DOHH2 (cell line): ENCODE measurements around the gene CNTN4.

Experiments
- H3F3A ChIP-seq: fragments of 200-600 bp; sonication (generic), shearing (Covaris generic); 2 replicates; pipeline ENCODE4 v1.6.0; 2016; ENCODE audit warnings: antibody characterized with exemption, mild to moderate bottlenecking; ENCODE audit not compliant: control insufficient read depth, insufficient read depth
- H3K27ac ChIP-seq: fragments of 200-600 bp; sonication (generic); 2 replicates; pipeline ENCODE4 v1.5.1; 2014; ENCODE audit warnings: low read depth, mild to moderate bottlenecking, low read length, moderate library complexity
- H3K27me3 ChIP-seq: fragments of 200-600 bp; sonication (generic); 2 replicates; pipeline ENCODE4 v1.6.1; 2014; ENCODE audit warnings: mild to moderate bottlenecking, low read length, mixed read lengths; ENCODE audit not compliant: control insufficient read depth
- H3K36me3 ChIP-seq: fragments of 200-600 bp; sonication (generic); 2 replicates; pipeline ENCODE4 v1.6.1; 2014; ENCODE audit warnings: mild to moderate bottlenecking, low read length, moderate library complexity, mixed read lengths; ENCODE audit not compliant: control insufficient read depth
- H3K4me1 ChIP-seq: fragments of 200-600 bp; sonication (generic); 2 replicates; pipeline ENCODE4 v1.6.1; 2014; ENCODE audit warnings: mild to moderate bottlenecking, low read length, mixed read lengths; ENCODE audit not compliant: control insufficient read depth
- H3K4me2 ChIP-seq: fragments of 200-600 bp; sonication (generic); 2 replicates; pipeline ENCODE4 v1.6.0; 2014; ENCODE audit warnings: mild to moderate bottlenecking, low read length, moderate library complexity
- H3K4me3 ChIP-seq: fragments of 200-600 bp; sonication (generic); 2 replicates; pipeline ENCODE4 v1.5.1; 2014; ENCODE audit warnings: mild to moderate bottlenecking, low read length, mixed read lengths
- H3K79me2 ChIP-seq: fragments of 200-600 bp; sonication (generic); 2 replicates; pipeline ENCODE4 v1.6.1; 2014; ENCODE audit warnings: mild to moderate bottlenecking, low read length, mixed read lengths; ENCODE audit not compliant: control insufficient read depth
- H3K9me2 ChIP-seq: fragments of 200-600 bp; sonication (generic); replicated peaks from 2 replicates; pipeline ENCODE4 v1.6.1; 2014; ENCODE audit warnings: mild to moderate bottlenecking, low read length, mixed read lengths; ENCODE audit not compliant: control insufficient read depth
- H3K9me3 ChIP-seq: fragments of 200-600 bp; sonication (generic); 2 replicates; pipeline ENCODE4 v1.6.1; 2014; ENCODE audit warnings: antibody characterized with exemption, low read length, mixed read lengths; ENCODE audit not compliant: control insufficient read depth, insufficient read depth
- H4K20me1 ChIP-seq: fragments of 200-600 bp; sonication (generic); 2 replicates; pipeline ENCODE4 v1.6.0; 2014; ENCODE audit warnings: low read depth, mild to moderate bottlenecking, antibody characterized with exemption, low read length, moderate library complexity; ENCODE audit not compliant: control insufficient read depth, insufficient read depth
- CTCF ChIP-seq: fragments of 200-600 bp; sonication (generic); IDR thresholded peaks from one replicate; pipeline ENCODE4 v1.5.1; 2014; ENCODE audit warnings: antibody characterized with exemption, mild to moderate bottlenecking, low read depth, low read length; ENCODE audit not compliant: poor library complexity, severe bottlenecking
- EZH2phosphoT487 ChIP-seq: fragments of 200-600 bp; sonication (generic); IDR thresholded peaks from 2 replicates; pipeline ENCODE4 v1.6.1; 2017; ENCODE audit warnings: borderline replicate concordance, mild to moderate bottlenecking, antibody characterized with exemption, low read length, moderate library complexity, mixed read lengths

Gene CNTN4

GRCh38 chr3:3038201-3038991 lies 939.7 kb downstream of the CNTN4 start:
- Histone ChIP-seq H3K9me3 (no peaks in the 10 kb centered on the region), H3K4me3 (no peak overlapping the region), H4K20me1 (no peaks in the 10 kb centered on the region), H3K36me3 (no peaks in the 10 kb centered on the region), H3K27ac (no peak overlapping the region), H3F3A (no peaks in the 10 kb centered on the region), H3K4me1 (no peaks in the 10 kb centered on the region), H3K4me2 (no peak overlapping the region), H3K9me2 (no peaks in the 10 kb centered on the region), H3K27me3 (no peaks in the 10 kb centered on the region), H3K79me2 (no peaks in the 10 kb centered on the region)
- no peak for TF ChIP-seq EZH2phosphoT487
- TF ChIP-seq CTCF = no peak

DNA sequence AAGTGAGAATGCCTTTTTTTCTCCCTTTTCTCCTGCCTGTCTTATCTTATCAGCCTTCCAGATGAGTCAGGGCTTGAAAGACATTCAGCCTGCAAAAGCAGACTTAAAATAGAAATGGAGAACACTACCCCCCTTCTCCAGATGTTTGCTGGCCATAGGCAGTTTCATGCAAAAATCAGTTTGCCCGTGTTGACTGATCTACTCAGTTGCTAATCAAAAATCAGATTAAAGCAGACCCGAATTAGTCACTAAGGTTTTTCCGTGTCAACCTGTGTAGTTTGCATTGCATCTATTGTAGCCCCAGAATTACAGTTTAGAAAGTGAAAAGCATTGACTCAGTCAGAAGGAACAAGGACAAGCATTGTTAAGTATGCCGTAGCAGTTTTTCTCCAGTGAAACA lies 955.3 kb downstream of the CNTN4 start:
- Histone ChIP-seq H3K4me1 (no peaks in the 10 kb centered on the region), H3K4me2 (no peak overlapping the region), H4K20me1 (no peaks in the 10 kb centered on the region), H3K36me3 (no peaks in the 10 kb centered on the region), H3K27me3 (no peaks in the 10 kb centered on the region), H3F3A (no peaks in the 10 kb centered on the region), H3K9me2 (no peaks in the 10 kb centered on the region; the same call in 1 of the 2 replicates), H3K4me3 (no peak overlapping the region), H3K27ac (no peak overlapping the region), H3K79me2 (no peaks in the 10 kb centered on the region), H3K9me3 (0 out of 2 replicates have a peak, but pooled peaks cover 2% of the 10 kb centered on the region)
- no peak for TF ChIP-seq CTCF
- no peak for TF ChIP-seq EZH2phosphoT487

GRCh38 chr3:3059645-3060044 lies 961.0 kb downstream of the CNTN4 start:
- Histone ChIP-seq H3K79me2 (no peaks in the 10 kb centered on the region), H3K4me3 (no peak overlapping the region), H3K4me1 (no peaks in the 10 kb centered on the region), H3K36me3 (no peaks in the 10 kb centered on the region), H3K27me3 (no peaks in the 10 kb centered on the region), H3K9me2 (no peaks in the 10 kb centered on the region; the same call in 1 of the 2 replicates), H4K20me1 (no peaks in the 10 kb centered on the region), H3F3A (no peaks in the 10 kb centered on the region), H3K4me2 (no peak overlapping the region), H3K27ac (no peak overlapping the region), H3K9me3 (0 out of 2 replicates have a peak, but pooled peaks cover 5% of the 10 kb centered on the region)
- no peak for TF ChIP-seq EZH2phosphoT487
- no peak for TF ChIP-seq CTCF
